Measurements from ENCODE around the gene SLC6A8.
"Not testable (repeated sequence)": the region's sequence is repeated elsewhere in the genome, so short reads cannot be mapped to it uniquely, and the experiment has no call there.

The SLC6A8 gene

DNA sequence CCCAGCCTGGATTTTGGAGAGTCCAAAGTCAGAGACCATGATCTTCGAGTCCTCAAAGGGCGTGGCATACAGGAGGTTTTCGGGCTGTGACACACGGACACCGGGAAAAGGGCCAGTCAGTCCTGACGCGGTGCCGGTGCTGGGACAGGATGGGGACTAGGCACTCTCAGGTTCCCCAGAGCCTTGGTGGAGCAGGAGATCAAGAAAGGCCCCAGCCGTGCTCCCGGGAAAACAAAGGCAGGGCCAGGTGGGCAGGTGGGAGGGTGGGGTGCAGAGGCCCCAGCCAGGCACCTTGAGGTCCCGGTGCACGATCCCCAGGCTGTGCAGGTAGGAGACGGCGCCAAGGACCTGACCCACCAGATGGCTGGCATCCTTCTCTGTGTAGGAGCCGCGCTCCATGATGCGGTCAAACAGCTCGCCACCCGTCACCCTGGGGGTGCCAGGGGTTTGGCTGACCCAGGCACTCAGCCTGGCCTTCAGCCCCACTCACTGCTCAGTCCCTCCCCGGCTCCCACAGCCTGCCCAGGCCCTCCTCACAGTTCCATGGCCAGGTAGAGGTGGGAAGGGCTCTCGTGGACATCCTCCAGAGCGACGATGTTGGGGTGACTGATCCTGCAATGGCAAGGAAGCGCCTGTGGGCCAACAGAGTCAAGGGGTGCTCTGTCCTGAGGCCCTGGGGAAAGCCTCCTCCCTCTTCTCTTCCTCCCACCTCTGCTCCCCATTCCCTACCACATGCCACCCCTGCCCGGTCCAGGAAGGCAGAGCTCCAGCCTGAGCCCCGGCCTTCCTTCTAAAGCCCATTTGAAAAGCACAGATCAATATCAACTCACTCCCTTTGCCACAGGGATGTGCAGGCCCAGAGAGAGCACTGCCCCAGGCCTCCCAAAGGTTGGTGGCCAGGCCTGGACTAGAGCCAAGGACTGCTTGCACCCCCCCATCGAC lies 15.9 kb upstream of the SLC6A8 start:
- DNase-seq (ENCODE audit: low read depth in 2 of 2), result no peak

DNA sequence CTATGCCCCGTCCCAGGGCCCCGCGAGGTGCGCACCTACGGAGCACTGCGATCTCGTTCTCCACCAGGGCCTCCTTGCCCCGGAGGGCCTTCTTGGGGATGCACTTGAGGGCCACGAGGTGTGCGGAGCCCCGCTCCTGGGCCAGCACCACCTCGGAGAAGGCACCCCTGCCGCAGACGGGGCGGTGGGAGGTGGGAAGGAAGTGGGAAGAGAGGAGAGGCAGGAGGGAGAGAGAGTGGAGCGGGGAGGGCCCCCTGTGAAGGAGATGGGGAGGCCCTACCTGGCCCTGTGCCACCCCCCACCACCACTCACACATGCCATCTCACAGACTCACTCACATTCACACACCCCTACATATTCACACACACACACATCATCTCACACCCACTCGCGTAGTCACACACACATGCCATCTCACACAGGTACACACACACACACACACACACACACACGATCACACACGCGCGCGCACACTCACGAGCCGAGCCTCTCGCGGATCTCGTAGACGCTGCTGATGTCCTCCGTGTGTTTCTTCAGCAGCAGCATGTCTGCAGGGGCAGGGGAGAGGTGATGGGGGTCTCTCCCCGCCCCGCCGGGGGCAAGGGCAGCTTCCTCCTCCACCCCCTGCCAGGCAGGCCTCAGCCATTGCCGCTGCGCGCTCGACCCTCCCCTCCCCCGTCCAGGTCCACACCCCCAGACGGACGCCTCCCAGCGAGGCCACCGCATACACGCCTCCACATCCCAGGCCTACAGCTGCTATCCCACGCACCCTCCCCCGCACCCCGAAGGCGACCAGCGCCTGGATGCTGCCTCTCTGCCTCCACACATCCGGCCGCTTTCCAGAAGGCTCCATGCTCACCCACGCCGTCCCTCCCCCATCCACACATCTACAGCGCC lies 14.9 kb upstream of the SLC6A8 start:
- DNase-seq (ENCODE audit: low read depth in 2 of 2), result no peak

DNA sequence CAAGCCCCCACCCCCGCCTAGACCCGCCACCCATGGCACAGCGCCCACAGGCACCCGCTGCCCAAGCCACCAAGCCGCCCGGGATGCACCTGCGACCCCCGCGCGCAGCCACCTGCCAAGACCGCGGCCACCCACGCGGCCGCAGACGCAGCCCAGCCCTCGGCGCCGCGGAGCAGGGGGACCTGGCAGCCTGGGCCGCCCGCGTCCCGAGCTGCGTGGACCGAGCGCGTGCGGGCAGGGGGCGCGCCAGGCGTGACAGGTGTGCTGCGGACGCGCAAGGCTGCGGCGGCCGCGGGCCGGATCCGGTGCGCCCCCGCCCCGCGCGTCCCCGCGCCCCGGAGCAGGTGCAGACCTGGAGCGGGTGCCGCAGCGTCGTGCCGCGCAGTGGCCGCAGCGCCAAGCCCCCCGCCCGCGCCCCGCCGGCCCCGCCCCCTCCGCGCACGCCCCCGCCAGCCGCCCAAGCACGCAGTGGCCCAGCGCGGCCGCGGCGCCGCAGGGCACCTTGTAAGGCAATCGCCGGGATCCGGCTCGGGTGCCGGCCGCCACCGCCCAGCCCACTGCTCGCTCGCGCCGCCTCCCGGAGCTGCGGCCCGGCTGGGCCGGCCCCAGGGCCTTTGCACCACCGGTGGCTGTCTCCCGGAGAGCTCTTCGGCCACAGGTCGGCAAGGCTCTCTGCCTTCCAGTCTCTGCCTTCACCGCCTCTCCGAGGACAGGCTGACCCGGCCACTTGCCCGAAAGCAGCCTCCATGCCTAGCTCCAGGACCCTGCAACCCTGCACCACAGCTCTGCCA lies 14.1 kb upstream of the SLC6A8 start, which contains the start of gene PNCK:
Gene PNCK, minus strand, starts transcription at position 386 of the 791 bp plus-strand sequence. CDS start 737 bp downstream, outside the sequence.
- DNase-seq (ENCODE audit: low read depth in 2 of 2), result no peak

DNA sequence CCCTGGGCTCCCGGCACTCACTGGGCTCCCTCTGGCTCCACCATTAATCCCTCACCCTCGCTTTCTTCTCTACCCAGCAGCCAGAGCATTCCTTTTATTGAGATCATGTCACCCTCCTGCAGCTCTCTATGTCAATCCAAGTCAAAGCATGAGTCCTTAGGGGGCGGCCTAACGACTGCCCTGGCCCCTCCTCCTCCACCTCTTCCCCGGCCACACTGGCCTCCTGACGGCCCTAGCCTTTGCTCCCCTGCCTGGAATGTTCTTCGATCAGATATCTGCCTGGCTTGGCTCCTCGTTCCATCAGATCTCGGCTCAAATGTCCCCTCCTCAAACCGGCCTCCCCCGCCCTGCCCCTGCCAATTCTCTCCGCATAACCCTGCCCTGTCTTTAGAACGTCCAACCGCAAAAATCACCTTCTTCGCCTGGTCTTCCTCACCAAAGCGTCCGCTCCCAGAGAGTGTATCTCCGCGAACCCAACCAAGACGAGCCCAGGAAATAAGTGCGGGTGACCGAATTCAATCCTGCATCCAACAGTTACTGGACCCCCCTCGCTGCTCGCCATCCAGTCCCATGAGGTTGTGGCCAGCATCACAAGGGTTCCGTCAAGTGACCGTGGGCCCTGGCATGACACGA lies 13.4 kb upstream of the SLC6A8 start:
- DNase-seq (ENCODE audit: low read depth in 2 of 2), result no peak

DNA sequence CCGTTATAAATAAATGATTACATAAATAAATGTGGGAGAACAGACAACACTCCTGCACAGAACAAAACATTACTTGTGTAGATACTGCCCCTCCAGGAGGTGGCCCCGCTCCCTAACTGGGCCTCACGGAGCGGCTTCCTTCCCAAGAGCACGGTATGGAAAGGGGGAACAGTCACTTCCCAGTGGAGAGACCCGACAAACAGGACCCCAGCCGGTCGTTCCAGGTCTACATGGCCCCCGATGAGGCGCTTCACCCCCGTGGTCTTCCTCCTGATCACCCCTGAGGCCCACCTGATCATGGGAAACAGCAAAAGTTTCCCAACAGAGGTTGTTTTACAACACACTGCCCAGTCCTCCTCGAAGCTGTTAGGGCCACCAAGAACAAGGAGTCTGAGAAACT lies 6.6 kb upstream of the SLC6A8 start:
- no peak for DNase-seq (ENCODE audit: low read depth in 2 of 2)

DNA sequence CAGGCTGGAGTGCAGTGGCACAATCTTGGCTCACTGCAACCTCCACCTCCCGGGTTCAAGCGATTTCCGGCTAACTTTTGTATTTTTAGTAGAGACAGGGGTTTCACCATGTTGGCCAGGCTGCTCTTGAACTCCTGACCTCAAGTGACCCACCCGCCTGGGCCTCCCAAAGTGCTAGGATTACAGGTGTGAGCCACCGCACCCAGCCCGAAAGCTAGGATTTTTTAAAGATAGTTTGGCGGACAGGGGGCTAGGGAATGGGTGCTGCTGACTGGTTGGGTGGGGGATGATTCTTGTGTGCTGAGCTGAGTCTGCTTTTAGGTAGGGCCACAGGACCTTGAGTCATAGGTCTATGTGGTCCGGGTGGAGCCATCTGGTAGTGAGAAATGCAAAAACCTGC lies 4.2 kb upstream of the SLC6A8 start:
- not testable (repeated sequence) for DNase-seq (ENCODE audit: low read depth in 2 of 2)

DNA sequence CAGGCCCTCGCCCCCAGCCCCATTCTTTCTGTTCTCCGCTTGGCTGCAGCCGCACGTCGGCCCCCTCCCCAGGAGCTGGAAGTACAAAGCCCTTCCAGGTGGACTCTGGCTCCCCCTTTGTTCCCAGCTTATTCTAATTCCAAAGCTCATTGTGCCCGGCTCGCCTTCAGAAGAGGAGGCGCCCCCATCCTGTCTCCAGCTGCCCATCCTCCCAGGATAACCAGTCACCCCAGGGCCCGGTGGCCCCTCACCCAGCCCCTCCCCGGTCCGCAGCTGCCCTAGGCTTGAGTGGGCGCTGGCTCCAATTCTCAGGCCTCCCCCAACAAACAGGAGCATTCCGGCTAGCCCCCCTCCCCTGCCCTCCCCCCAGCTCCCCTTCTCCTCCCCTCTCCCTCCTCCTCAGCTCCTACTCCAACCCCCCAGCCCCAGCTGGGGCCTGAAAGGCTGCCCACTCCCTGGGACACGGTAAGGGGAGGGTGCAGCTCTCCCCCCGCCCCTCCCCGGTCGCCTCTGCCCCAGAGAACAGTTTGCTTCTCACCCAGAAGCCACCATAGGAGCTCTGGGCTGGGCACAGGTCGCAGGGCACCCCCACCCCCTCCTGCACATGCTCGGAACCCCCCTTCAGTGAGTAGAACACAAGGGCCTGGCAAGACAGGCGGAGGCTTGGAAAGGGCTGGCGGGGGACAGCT lies 3.1 kb upstream of the SLC6A8 start:
- DNase-seq (ENCODE audit: low read depth in 2 of 2), result no peak

DNA sequence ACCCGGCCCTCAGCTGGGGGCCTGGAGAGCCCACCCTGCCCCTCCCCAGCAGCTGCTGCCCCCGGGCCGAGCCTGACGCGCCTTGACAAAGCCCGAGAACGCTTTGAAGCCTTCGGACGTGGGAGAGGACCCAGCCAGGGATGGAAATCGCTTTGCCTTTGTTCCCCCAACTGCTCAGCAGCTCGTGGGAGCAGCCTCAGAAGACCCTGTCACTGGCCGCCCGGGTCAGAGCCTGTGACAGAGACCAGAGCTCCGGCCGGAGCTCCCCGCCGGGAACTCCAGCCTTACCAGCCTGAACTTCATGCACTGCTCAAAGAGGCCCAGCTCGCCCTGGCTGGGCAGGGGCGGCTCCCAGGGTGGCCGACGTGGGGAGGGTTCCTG lies 2.6 kb upstream of the SLC6A8 start:
- no peak for DNase-seq (ENCODE audit: low read depth in 2 of 2)

DNA sequence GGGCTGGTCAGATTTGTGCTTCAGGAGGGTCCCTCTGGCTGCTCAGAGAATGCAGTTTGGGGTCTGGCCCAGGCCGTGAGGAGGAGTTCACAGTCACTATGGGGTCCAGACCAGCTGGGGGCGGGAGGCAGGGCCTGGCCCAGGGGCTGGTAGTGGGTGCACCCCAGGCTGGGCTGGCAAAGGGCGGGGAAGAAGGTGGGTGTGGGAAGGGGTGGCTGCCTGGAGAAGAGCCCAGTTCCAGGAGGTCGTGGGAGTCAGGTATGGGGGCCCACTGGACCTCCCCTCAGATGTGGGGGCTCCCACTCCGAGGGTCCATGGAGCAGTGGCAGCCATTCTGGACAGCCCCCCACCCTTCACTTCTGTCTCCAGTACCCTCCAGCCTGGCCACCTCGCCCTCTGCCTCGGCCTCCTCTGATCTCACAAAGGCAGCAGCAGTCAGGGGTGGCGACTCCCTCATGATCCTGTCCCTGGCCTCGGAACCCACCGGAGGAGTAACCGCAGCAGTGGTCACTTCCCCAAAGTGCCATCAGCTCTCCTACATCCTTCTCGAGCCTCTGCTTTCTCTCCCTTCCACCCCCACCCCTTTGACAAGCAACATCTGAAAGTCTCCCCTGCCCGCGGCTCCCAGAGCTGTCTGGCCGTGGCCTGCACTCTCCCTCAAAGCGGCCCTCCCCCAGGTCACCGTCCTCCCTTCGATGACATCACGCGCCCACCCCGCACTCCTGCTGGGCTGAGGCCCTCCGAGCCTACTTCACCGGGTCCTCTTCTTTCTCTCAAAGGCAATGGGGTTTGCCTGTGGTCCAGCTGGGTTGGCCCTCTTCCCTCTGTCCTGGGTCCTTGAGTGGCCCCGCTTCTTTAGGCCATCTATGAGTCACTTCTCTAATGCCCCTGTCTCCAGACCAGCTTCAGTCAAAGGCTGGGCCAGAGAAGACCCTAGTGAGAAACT lies 1.7 kb upstream of the SLC6A8 start:
- no peak for DNase-seq (ENCODE audit: low read depth in 2 of 2)

DNA sequence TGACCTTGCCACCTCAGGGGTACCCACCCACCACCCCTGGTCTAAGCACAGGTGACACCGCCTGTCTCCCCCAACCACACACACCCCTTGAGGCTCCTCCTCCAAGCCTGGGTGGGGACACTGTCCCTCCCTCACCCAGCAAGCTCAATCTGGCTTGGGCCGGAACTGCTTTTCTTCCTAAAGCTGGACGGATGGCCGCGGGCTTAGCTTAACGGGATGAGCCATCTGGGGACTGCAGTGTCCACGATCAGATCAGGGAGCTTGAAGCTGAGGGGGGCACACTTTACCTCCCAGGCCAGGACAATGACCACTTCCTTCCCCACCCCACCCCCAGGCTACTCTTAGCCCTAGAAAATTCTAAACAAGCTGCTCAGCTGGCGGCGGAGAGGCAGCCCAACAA lies 1.0 kb upstream of the SLC6A8 start:
- DNase-seq (ENCODE audit: low read depth in 2 of 2), result no peak

DNA sequence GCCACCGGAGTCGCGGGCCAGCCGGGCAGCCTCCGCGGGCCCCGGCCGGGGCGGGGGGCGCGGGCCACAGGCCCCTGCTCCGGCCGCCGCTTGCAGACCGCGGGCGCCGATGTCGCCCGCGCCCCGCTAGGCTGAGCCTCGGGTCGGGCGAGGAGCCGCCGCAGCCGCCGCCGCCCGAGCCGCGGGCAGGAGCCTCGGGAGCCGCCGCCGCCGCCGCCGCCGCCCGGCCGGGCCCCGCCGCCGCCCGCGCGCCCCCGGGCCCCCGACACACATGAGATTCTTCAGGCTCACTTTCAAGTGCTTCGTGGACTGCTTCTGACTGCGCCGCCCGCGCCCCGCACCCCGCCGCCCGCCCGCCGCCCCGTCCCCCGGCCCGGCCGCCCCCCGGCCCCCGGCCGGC lies 345 bp downstream of the SLC6A8 start:
- DNase-seq (ENCODE audit: low read depth in 2 of 2), result no peak

DNA sequence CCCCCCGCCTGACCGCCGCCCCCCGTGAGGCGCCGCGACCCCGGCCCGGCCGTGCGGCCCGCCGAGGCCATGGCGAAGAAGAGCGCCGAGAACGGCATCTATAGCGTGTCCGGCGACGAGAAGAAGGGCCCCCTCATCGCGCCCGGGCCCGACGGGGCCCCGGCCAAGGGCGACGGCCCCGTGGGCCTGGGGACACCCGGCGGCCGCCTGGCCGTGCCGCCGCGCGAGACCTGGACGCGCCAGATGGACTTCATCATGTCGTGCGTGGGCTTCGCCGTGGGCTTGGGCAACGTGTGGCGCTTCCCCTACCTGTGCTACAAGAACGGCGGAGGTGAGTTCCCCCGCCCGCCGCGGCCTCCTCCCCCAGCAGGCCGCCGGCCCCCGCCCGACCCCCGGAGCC lies 780 bp downstream of the SLC6A8 start:
- DNase-seq (ENCODE audit: low read depth in 2 of 2), result no peak

DNA sequence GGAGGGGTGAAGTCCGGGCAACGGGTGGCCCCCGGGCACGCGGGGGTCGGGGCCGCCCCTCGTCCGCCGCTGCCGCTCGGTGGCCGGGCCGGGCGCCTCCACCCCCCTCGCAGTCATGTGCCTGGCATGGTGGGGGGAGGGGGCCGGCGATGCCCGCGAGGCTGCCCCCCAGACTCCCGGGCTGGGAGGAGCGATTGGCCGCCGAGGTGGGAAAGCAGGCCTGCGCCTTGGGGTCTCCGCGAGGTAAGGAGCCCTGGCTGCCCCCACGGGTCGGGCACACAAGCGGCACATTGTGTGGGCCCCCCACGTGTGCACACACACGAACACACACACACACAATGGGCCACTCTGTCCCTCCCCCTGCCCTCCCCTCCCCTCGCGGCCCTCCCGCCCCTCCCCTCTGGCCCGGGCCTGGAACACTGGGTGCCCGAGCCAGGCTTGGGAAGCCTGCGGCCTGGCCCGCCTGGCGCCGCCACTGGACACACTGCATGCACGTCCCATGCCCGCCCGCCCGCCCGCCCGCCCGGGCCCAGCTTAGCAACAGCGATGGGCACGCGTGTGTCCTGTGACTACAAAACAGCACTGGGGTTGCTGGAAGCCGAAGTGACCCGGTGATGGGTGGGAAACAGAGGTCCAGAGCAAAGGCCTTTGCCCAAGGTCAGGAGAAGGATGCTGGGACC lies 1.3 kb downstream of the SLC6A8 start:
- no peak for DNase-seq (ENCODE audit: low read depth in 2 of 2)

DNA sequence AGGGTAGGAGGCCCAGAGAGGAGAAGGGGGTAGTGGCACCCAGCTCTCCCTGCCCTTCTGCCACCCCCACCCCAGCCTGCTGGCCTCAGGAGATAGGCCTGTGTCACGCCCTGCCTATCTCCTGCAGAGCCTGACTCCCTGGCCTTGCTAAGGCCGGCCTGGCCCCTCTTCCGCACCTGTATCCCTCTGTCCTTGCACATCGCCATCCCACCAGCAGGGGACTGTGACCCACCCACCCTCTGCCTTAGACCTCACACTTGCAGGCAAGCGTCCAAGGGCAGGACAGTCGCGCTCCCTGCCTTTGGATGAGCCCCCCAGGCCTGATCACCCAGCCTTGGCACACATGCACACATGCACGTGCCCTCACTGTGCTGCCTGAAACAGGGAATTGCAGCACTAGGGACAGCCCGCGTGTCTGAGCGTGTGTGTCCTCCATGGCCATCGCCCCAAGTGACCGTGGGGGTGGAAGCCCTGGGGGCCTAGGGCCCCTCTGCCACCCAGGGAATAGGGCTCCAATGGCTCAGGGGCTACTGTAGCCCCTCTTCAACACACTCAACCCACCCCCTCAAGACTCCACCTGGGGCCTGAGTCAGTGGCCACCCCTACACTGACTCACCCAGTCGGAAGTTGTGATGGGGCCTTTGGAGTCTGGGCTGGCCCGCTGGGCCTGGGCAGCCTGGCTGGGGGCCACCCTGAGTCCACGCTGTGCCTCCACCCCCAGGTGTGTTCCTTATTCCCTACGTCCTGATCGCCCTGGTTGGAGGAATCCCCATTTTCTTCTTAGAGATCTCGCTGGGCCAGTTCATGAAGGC lies 2.1 kb downstream of the SLC6A8 start:
- DNase-seq (ENCODE audit: low read depth in 2 of 2), result no peak

DNA sequence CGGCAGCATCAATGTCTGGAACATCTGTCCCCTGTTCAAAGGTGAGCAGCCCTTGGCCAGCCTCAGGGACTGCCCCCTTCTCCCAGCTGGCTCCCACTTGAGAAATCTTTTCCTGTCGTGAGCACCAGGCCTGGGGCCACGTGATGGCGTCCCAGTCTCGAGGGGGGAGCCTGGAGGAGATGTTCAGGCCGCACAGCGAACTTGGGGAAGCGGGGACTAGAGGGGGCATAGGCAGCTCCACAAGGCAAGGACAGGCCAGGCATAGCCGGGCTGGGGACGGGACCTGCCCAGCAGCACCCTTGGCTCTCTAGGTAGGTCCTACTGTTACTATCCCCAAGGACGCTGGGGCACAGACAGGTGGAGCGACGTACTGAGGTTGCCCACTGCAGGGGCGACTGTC lies 2.7 kb downstream of the SLC6A8 start:
- DNase-seq (ENCODE audit: low read depth in 2 of 2), result no peak

DNA sequence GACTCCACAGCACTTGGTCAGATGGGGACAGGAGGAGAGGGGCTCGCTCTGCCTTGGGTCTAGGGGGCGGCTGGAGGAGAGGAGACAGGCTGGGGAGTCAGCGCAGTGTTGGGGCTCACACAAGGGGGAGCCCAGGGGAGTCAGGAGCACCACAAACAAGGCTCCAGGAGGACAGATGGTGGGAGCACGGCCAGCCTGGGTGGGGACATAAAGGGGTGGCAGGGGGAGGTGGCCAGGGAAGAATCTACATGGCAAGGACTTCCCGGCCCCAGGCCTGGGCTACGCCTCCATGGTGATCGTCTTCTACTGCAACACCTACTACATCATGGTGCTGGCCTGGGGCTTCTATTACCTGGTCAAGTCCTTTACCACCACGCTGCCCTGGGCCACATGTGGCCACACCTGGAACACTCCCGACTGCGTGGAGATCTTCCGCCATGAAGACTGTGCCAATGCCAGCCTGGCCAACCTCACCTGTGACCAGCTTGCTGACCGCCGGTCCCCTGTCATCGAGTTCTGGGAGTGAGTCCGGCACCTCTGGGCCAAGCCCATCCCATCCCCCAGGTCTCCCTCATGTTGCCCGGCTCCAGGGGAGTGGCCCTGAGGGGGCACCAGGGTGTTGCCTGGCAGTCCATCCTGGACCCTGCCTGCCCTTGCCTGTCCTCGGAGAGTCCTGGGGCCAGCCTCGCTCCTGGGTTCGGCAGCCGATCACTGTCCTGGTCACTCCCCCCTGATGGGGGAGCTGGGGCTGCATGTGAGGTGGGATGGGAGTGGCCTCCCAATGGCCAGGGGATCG lies 3.5 kb downstream of the SLC6A8 start:
- not testable (repeated sequence) for DNase-seq (ENCODE audit: low read depth in 2 of 2)

DNA sequence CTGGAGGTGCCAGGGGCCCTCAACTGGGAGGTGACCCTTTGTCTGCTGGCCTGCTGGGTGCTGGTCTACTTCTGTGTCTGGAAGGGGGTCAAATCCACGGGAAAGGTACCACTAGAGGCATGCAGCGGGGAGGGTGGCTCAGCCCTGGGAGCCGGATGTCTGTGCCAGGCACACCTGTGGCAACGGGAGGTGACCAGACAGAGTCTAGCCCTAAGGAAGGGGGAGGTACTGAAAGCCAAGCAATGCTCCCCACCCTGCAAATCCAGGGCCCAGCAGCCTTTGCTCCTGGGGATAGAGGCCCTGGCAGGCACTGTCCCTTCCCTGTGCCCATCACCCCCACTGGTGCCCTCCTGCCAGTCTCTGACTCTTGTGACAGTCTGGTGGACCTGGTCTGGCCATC lies 4.3 kb downstream of the SLC6A8 start:
- DNase-seq (ENCODE audit: low read depth in 2 of 2), result no peak

Data from stimulated activated CD8-positive, alpha-beta memory T cell treated with anti-CD3 and anti-CD28 coated beads, Interleukin-15, amount 100 ng/mL, for 48 hours (primary cell).